Stimulated activated CD4-positive, alpha-beta T cell treated with anti-CD3 and anti-CD28 coated beads, TNF-alpha, amount 100 ng/mL, for 4 hours (primary cell): ENCODE measurements around the gene RENBP.
A peak's percentile ranks its signal among the peaks of the same experiment; 100 is the strongest.
"Not testable (repeated sequence)": the region's sequence is repeated elsewhere in the genome, so short reads cannot be mapped to it uniquely, and the experiment has no call there.

Experiments
- DNase-seq, 3 experiments: peaks; one replicate each; pipeline ENCODE4 v3.0.0-alpha.2; 2020; ENCODE audit warnings: low read depth in 3 of 3

The RENBP gene

GRCh38 chrX:153944140-153944799, at the start of gene RENBP:
Gene RENBP (minus strand): TSS chrX:153944643. CDS start chrX:153944610, 33 bp downstream.
- DNase-seq = no peak

DNA sequence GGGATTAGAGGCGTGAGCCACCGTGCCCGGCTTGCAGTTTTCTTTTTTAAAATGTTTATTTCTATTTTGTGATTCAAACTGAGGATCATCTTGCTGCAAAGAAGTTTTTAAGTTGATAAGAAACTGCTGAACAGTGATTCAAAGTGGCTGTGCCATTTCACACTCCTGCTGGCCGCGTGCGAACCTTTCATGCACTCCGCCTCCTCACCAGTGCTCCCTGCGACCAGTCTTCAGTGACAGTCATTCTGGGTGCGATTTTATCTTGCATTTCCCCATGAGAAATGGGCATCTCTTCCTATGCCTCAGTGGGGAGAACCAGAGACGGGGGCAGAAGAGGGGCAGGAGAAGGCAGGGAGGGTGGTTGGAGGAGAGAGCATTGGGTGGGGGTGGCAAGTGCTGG, 49.5 kb upstream of the RENBP start:
- DNase-seq = no peak

GRCh38 chrX:153993079-153993478, 48.6 kb upstream of the RENBP start:
- DNase-seq = no peak

- DNase-seq = no peak
These were observed 47.7 kb upstream of the RENBP start for GRCh38 chrX:153992180-153992579.

GRCh38 chrX:153991013-153991580, 46.7 kb upstream of the RENBP start:
- DNase-seq = no peak

- DNase-seq = no peak
These were observed 45.7 kb upstream of the RENBP start for GRCh38 chrX:153989973-153990655.

GRCh38 chrX:153988493-153988892, 44.0 kb upstream of the RENBP start:
- no peak for DNase-seq

GRCh38 chrX:153984351-153985178, 40.1 kb upstream of the RENBP start:
- no peak for DNase-seq

GRCh38 chrX:153983321-153983801, 38.9 kb upstream of the RENBP start:
- DNase-seq = no peak

GRCh38 chrX:153981771-153982533, 37.5 kb upstream of the RENBP start:
- DNase-seq = peak in 1 of 3 experiments; percentile 40

- no peak for DNase-seq
These were observed 36.8 kb upstream of the RENBP start for GRCh38 chrX:153981231-153981630.

- not testable (repeated sequence) for DNase-seq
These were observed 36.0 kb upstream of the RENBP start for GRCh38 chrX:153980394-153980793.

GRCh38 chrX:153974726-153975286, 30.4 kb upstream of the RENBP start:
- no peak for DNase-seq

- no peak for DNase-seq
These were observed 29.7 kb upstream of the RENBP start for GRCh38 chrX:153974003-153974725.

DNA sequence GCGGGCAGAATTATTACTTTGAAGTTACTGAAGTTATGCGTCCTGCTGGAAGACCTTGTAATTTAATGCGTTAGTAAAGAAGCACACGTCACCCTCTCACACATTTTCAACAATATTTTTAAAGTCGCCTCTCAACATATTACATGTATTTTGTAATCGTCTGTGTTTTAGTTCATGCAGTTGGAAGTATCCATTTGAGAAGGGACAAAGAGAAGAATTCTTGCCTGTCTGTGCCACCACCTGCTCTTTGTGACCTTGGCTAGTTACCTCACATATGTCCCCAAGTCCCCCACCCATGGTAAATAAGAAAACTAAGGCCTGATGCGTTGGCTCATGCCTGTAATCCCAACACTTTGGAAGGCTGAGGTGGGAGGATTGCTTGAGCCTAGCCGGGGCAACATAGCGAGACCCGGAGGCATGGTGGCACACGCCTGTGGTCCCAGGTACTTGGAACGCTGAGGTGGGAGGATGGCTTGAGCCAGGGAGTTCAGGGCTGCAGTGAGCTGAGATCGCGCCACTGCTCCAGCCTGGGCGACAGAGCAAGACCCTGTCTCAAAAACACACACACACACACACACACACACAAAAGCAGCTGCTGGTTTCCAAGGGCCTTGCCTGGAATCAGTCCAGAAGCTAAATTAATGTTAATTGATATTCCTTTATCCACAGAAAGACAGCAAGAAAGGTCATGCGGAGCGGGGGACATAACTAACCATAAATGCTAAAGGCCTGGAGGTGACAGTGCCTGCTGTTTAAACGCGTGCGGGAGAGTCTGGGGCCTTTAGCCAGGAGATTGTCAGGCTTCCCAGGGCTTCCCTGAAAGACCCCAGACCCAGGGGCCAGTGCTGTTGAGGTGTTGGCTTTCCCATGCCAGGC, 28.9 kb upstream of the RENBP start:
- DNase-seq = no peak

DNA sequence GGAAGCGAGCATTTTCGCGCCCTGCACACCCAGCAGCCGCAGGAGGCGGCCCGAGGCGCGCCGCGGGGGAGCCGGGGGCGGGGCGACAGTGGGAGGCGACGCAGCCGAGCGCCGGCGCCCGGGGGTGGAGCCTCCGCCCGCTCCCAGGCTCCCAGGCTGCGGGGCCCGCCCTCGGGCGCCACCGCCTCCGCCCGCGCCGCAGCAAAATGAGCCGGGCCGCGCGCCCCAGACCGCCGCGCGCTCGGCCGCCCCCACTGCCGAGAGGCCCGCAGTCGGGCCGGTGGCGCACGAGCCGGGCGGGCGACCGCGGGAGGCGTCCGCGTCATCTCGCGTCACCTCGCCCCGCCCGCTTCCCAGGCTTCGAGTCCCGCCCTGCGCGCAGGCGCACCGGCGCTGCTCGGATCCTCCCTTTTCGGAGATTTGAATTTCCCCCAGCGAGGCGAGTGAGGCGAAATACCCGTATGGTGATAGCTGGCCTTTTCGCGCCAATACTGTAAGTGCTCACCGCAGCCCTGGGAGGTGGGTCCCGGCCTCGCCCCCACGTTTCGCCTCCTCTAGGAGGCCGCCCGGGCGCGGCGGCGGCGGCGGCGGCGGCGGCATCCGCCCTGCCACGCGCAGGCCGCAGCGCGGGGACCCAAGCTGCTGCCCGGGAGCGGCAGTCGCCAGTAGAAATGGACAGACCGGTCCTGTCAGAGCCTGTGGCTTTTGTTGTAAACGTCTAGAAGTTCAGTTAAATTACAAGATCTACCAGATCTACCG, 28.1 kb upstream of the RENBP start, which contains the start of gene TMEM187:
Gene TMEM187 (plus strand): TSS at position 387 of the 759 bp plus-strand sequence. CDS start 9,309 bp downstream, outside the sequence.
- peak; percentile 63 to 76 (median 75) for DNase-seq

- DNase-seq = peak; percentile 75 to 83 (median 78)
These were observed 27.3 kb upstream of the RENBP start, which contains the start of gene HCFC1 for GRCh38 chrX:153971450-153972367. Gene HCFC1 (minus strand): TSS chrX:153971818. CDS start chrX:153970840, 978 bp downstream.
